Vagina (tissue), 2 donors: ENCODE measurements around the gene GFRA1. TPM values are rescaled to one million over a fixed set of nuclear protein-coding genes. Genes with fewer than 3 reads are reported as not detected.

Experiments
- DNase-seq, 2 donors: peaks; one replicate each; pipeline ENCODE4 v3.0.0-alpha.2; 2017; ENCODE audit errors: extremely low spot score in 2 of 2
- H3K27ac ChIP-seq: fragments of 200-600 bp; sonication (generic); one replicate; pipeline ENCODE4 v1.5.1; 2019
- H3K27me3 ChIP-seq: fragments of 200-600 bp; sonication (generic); one replicate; pipeline ENCODE4 v1.5.1; 2019
- H3K36me3 ChIP-seq, 2 donors: fragments of 200-600 bp; sonication (generic); one replicate each; pipeline ENCODE4 v1.5.1; 2017 to 2019
- H3K4me1 ChIP-seq: fragments of 200-600 bp; sonication (generic); one replicate; pipeline ENCODE4 v1.5.1; 2019
- H3K4me3 ChIP-seq, 2 donors: fragments of 200-600 bp; sonication (generic); 1 replicate in 1 of 2; 2 replicates in 1 of 2; pipeline ENCODE4 v1.5.1; 2016 to 2019
- H3K9me3 ChIP-seq: fragments of 200-600 bp; sonication (generic); one replicate; pipeline ENCODE4 v1.5.1; 2019
- CTCF ChIP-seq, 3 experiments: fragments of 450-650 bp in 2 of 3; fragments of 200-600 bp in 1 of 3; sonication (generic) in 1 of 3; IDR thresholded peaks; one replicate each; pipeline ENCODE4 v1.5.1; 2017 to 2019; ENCODE audit warnings: antibody characterized with exemption in 3 of 3, mild to moderate bottlenecking in 2 of 3, moderate library complexity in 2 of 3
- POLR2A ChIP-seq, 2 donors: fragments of 450-650 bp; IDR thresholded peaks; one replicate each; pipeline ENCODE4 v1.6.1; 2017; ENCODE audit warnings: antibody characterized with exemption in 2 of 2, mild to moderate bottlenecking in 2 of 2, moderate library complexity in 2 of 2
- POLR2AphosphoS5 ChIP-seq, 2 donors: sonication (generic); formaldehyde crosslinking; IDR thresholded peaks; one replicate each; pipeline ENCODE4 v1.9.0; 2017; ENCODE audit warnings: antibody characterized with exemption in 2 of 2, mild to moderate bottlenecking in 2 of 2, low read depth in 1 of 2; ENCODE audit not compliant: insufficient read depth in 1 of 2
- intact Hi-C: fragments of 100-400 bp; cut with DNase I; formaldehyde crosslinking; loops from one replicate; pipeline ENCODE4 v1.15.1; 2023
- total RNA-seq: library from RNA; depleted of rRNA; stranded (reverse); fragments of >200 nt; gene quantifications from one replicate; pipeline ENCODE4 v1.2.3, GENCODE V29; 2016

The GFRA1 gene
- total RNA-seq, 1 donor from 2014 or later = 57.7 TPM

DNA sequence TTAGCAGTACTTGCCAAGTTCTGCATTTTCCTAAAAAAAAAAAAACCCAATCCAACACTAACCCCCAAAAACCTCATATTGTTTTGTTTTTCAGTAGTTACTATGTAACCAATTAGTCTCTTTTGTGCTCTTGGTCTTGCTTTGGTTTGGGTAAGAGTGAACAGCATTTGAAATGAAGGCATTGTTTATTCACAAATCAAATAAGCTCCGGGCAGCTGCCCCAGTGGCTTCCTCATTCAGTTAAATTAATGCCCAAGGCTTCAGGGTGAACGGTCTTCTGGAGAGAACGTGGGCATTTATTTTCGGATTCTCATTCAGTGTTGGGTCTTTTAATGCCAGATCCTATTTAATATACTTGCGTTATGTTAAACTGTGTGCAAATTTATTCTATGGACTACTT lies 108.7 kb downstream of the GFRA1 start:
- intact Hi-C loops = no loop called here
- H3K36me3 ChIP-seq = no peaks in the 10 kb centered on the region
- H3K27ac ChIP-seq = no peak overlapping the region
- DNase-seq = no peak
- no peak overlapping the region for H3K4me3 ChIP-seq
- H3K27me3 ChIP-seq = no peaks in the 10 kb centered on the region
- no peaks in the 10 kb centered on the region for H3K9me3 ChIP-seq
- TF ChIP-seq POLR2AphosphoS5 (IDR thresholded peaks at IDR 0.05; ENCODE audit: insufficient read depth in 1 of 2, low read depth in 1 of 2) (no peak), POLR2A (IDR thresholded peaks at IDR 0.05) (no peak), CTCF (IDR thresholded peaks at IDR 0.05) (no peak)
- H3K4me1 ChIP-seq = no peaks in the 10 kb centered on the region

- Histone ChIP-seq H3K4me1 (no peaks in the 10 kb centered on the region), H3K36me3 (no peaks in the 10 kb centered on the region), H3K4me3 (no peak overlapping the region), H3K9me3 (no peaks in the 10 kb centered on the region), H3K27me3 (no peaks in the 10 kb centered on the region), H3K27ac (no peak overlapping the region)
- no peak for TF ChIP-seq POLR2AphosphoS5 (IDR thresholded peaks at IDR 0.05; ENCODE audit: insufficient read depth in 1 of 2, low read depth in 1 of 2)
- no peak for TF ChIP-seq POLR2A (IDR thresholded peaks at IDR 0.05)
- TF ChIP-seq CTCF (IDR thresholded peaks at IDR 0.05) = no peak
- no peak for DNase-seq
- intact Hi-C loops = no loop called here
Observed at GRCh38 chr10:116163333-116164131, 109.5 kb downstream of the GFRA1 start.

GRCh38 chr10:116162851-116163250 lies 110.2 kb downstream of the GFRA1 start:
- TF ChIP-seq POLR2AphosphoS5 (IDR thresholded peaks at IDR 0.05; ENCODE audit: insufficient read depth in 1 of 2, low read depth in 1 of 2) = no peak
- no peak for TF ChIP-seq CTCF (IDR thresholded peaks at IDR 0.05)
- no peak for TF ChIP-seq POLR2A (IDR thresholded peaks at IDR 0.05)
- Histone ChIP-seq H3K4me3 (no peak overlapping the region), H3K36me3 (no peaks in the 10 kb centered on the region), H3K27ac (no peak overlapping the region), H3K27me3 (no peaks in the 10 kb centered on the region), H3K9me3 (no peaks in the 10 kb centered on the region), H3K4me1 (no peaks in the 10 kb centered on the region)
- intact Hi-C loops = no loop called here
- no peak for DNase-seq

DNA sequence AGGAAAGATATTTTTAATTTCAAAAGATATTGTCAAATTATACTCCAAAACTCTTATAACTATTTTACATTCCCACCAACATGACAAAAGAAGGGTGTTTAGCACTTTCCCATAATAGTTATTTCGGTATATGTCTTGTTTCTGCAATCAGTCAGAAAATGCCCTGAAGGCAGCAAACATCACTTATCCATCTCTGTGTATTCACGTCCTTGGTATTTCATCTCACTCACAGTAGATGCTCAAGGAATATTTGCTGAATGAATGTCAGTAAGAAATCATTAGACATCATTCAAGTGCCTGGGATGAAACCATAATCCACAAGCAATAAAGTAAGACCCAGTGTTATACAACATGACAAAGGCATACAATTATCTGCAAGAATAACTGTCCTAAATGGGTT lies 112.7 kb downstream of the GFRA1 start:
- Histone ChIP-seq H3K27ac (no peak overlapping the region), H3K4me1 (no peaks in the 10 kb centered on the region), H3K36me3 (no peaks in the 10 kb centered on the region), H3K4me3 (no peak overlapping the region), H3K9me3 (no peaks in the 10 kb centered on the region), H3K27me3 (no peaks in the 10 kb centered on the region)
- intact Hi-C loops = no loop called here
- TF ChIP-seq POLR2A (IDR thresholded peaks at IDR 0.05) = no peak
- TF ChIP-seq POLR2AphosphoS5 (IDR thresholded peaks at IDR 0.05; ENCODE audit: insufficient read depth in 1 of 2, low read depth in 1 of 2) = no peak
- no peak for TF ChIP-seq CTCF (IDR thresholded peaks at IDR 0.05)
- no peak for DNase-seq

DNA sequence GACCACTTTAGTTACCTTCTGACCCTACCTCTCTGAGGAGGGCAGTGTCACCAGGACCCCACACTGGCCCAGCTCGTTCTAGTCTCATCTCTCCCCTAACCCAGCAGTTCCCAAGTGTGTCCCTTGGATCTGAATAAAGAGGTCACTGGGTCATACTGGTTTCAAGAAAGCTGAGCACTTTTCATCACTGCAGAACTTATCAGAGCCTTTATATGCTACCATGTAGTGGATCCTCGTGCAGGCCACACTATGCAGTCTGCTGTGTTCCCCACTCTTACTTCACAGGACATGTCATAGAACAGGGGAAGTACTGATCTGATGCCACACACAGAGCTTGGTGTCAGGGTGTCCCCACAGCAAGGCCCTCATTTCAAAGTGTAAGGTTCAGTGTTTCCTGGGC lies 113.8 kb downstream of the GFRA1 start:
- H3K27me3 ChIP-seq = no peaks in the 10 kb centered on the region
- no peak overlapping the region for H3K27ac ChIP-seq
- TF ChIP-seq POLR2AphosphoS5 (IDR thresholded peaks at IDR 0.05; ENCODE audit: insufficient read depth in 1 of 2, low read depth in 1 of 2) = no peak
- no peak for TF ChIP-seq POLR2A (IDR thresholded peaks at IDR 0.05)
- TF ChIP-seq CTCF (IDR thresholded peaks at IDR 0.05) = no peak
- no peak overlapping the region for H3K4me3 ChIP-seq
- H3K4me1 ChIP-seq = no peaks in the 10 kb centered on the region
- no peaks in the 10 kb centered on the region for H3K9me3 ChIP-seq
- intact Hi-C loops = no loop called here
- H3K36me3 ChIP-seq = no peaks in the 10 kb centered on the region
- DNase-seq = no peak
